GM12878 (cell line): ENCODE results near the gene CIB2. TPM values are rescaled to one million over a fixed set of nuclear protein-coding genes. Genes with fewer than 3 reads are reported as not detected.

ENCODE experiments used
- BCL11A ChIP-seq: IDR thresholded peaks from 2 replicates; pipeline ENCODE4 v1.6.1; 2011; ENCODE audit warnings: low read depth, low read length
- BHLHE40 ChIP-seq, 2 experiments: fragments of 450-650 bp in 1 of 2; IDR thresholded peaks; 2 replicates each; pipeline ENCODE4 v1.6.1; 2011 to 2017; ENCODE audit warnings: low read depth in 2 of 2, borderline replicate concordance in 1 of 2, improper control_type of control experiment in 1 of 2, low read length in 1 of 2, mild to moderate bottlenecking in 1 of 2
- BMI1 ChIP-seq: fragments of 450-650 bp; IDR thresholded peaks from 2 replicates; pipeline ENCODE4 v1.6.1; 2016; ENCODE audit warnings: mild to moderate bottlenecking, moderate library complexity, borderline replicate concordance
- EED ChIP-seq: sonication (generic); IDR thresholded peaks from 2 replicates; pipeline ENCODE4 v1.6.1; 2016; ENCODE audit warnings: antibody characterized with exemption, low read depth
- FOS ChIP-seq: IDR thresholded peaks from 3 replicates; pipeline ENCODE4 v1.6.1; 2011; ENCODE audit warnings: borderline replicate concordance; ENCODE audit not compliant: insufficient read length; ENCODE audit errors: extremely low read depth
- FOXK2 ChIP-seq: fragments of 450-650 bp; IDR thresholded peaks from 2 replicates; pipeline ENCODE4 v1.6.1; 2017; ENCODE audit warnings: mild to moderate bottlenecking, moderate library complexity
- FOXM1 ChIP-seq: IDR thresholded peaks from 2 replicates; pipeline ENCODE4 v1.6.1; 2012; ENCODE audit warnings: low read depth, mild to moderate bottlenecking, inconsistent platforms, low read length, moderate library complexity
- IKZF2 ChIP-seq, 2 experiments: fragments of 450-650 bp; IDR thresholded peaks; 2 replicates each; pipeline ENCODE4 v1.6.1; 2017; ENCODE audit warnings: mild to moderate bottlenecking in 2 of 2, moderate library complexity in 2 of 2
- KLF5 ChIP-seq: fragments of 450-650 bp; IDR thresholded peaks from 2 replicates; pipeline ENCODE4 v1.6.1; 2014; ENCODE audit warnings: mild to moderate bottlenecking; ENCODE audit not compliant: partially characterized antibody
- MTA2 ChIP-seq: fragments of 450-650 bp; IDR thresholded peaks from 2 replicates; pipeline ENCODE4 v1.6.1; 2016; ENCODE audit warnings: low read depth, mild to moderate bottlenecking, moderate library complexity
- NBN ChIP-seq: fragments of 450-650 bp; IDR thresholded peaks from 2 replicates; pipeline ENCODE4 v1.6.1; 2016
- NFIC ChIP-seq: IDR thresholded peaks from 2 replicates; pipeline ENCODE4 v1.6.1; 2012; ENCODE audit warnings: low read depth, mild to moderate bottlenecking, inconsistent platforms, low read length, moderate library complexity
- NR2C1 ChIP-seq: fragments of 450-650 bp; IDR thresholded peaks from 2 replicates; pipeline ENCODE4 v1.6.1; 2017; ENCODE audit warnings: antibody characterized with exemption, mild to moderate bottlenecking, moderate library complexity
- POU2F2 ChIP-seq: IDR thresholded peaks from 3 replicates; pipeline ENCODE4 v1.6.1; 2011; ENCODE audit warnings: low read depth, mild to moderate bottlenecking, low read length, borderline replicate concordance
- PRDM15 ChIP-seq: fragments of 450-650 bp; formaldehyde crosslinking; IDR thresholded peaks from 2 replicates; pipeline ENCODE4 v1.4.0; 2020; ENCODE audit warnings: mild to moderate bottlenecking, moderate library complexity
- RUNX3 ChIP-seq: IDR thresholded peaks from 2 replicates; pipeline ENCODE4 v1.6.1; 2012; ENCODE audit warnings: low read length, inconsistent platforms
- SIN3A ChIP-seq: IDR thresholded peaks from 2 replicates; pipeline ENCODE4 v1.6.1; 2012; ENCODE audit warnings: low read depth, low read length, improper control_type of control experiment
- SMARCA5 ChIP-seq: fragments of 450-650 bp; IDR thresholded peaks from 2 replicates; pipeline ENCODE4 v1.6.1; 2017; ENCODE audit warnings: mild to moderate bottlenecking
- SREBF2 ChIP-seq: IDR thresholded peaks from 2 replicates; pipeline ENCODE4 v1.6.1; 2012; ENCODE audit warnings: mild to moderate bottlenecking, low read length
- SUZ12 ChIP-seq: fragments of 200-600 bp; sonication (generic); IDR thresholded peaks from one replicate; pipeline ENCODE4 v1.6.1; 2018; ENCODE audit warnings: antibody characterized with exemption, mild to moderate bottlenecking; ENCODE audit not compliant: unreplicated experiment
- ZBED1 ChIP-seq: IDR thresholded peaks from 2 replicates; pipeline ENCODE4 v1.6.1; 2016; ENCODE audit warnings: borderline replicate concordance
- ZNF622 ChIP-seq: fragments of 450-650 bp; IDR thresholded peaks from 2 replicates; pipeline ENCODE4 v1.6.1; 2017; ENCODE audit warnings: mild to moderate bottlenecking, inconsistent platforms
- ZSCAN29 ChIP-seq: fragments of 450-650 bp; IDR thresholded peaks from 2 replicates; pipeline ENCODE4 v1.6.1; 2017; ENCODE audit warnings: mild to moderate bottlenecking, moderate library complexity
- polyA plus RNA-seq, 11 experiments: library from polyadenylated mRNA; depleted of rRNA in 4 of 11; unstranded in 6 of 11; stranded (reverse) in 5 of 11; fragments of >200 nt; fragmentation: Nextera tagmentation in 4 of 11; fragmentation: Illumina TruSeq in 1 of 11; extraction: Ambion mirVana in 4 of 11; extraction: Trizol in 1 of 11; gene quantifications; 1 replicate in 1 of 11; 2 replicates in 10 of 11; pipeline versions ENCODE4 v1.2.1 to v1.2.3, GENCODE V29; 2011 to 2016; ENCODE audit warnings: inconsistent platforms in 2 of 11, missing spikeins in 2 of 11, low read depth in 1 of 11
- total RNA-seq, 4 experiments: library from RNA; depleted of rRNA in 3 of 4; stranded (reverse); fragments of >200 nt in 3 of 4; fragmentation: Illumina TruSeq in 1 of 4; extraction: Trizol in 1 of 4; gene quantifications; 2 replicates each; pipeline versions ENCODE4 v1.2.1 to v1.2.3, GENCODE V29; 2013 to 2021
- TF ChIP-seq, protein P1 (sequence below): fragments of 450-650 bp; IDR thresholded peaks from 2 replicates; pipeline ENCODE4 v1.6.1; 2014; ENCODE audit warnings: mild to moderate bottlenecking
- TF ChIP-seq, protein P2 (sequence below): fragments of 450-650 bp; IDR thresholded peaks from 2 replicates; pipeline ENCODE4 v1.6.1; 2017; ENCODE audit warnings: mild to moderate bottlenecking, low read depth, inconsistent platforms; ENCODE audit not compliant: poor library complexity, severe bottlenecking

CIB2 gene
- total and polyA plus RNA-seq, 10 of the 15 experiments (the other 5 are each of a cell fraction or from before 2014, with no cell fraction given): 0.56 to 12.1 (median 7.1) TPM

GRCh38 chr15:78065973-78066946 lies 65.0 kb downstream of the CIB2 start (continued):
- TF ChIP-seq NFIC (peak; percentile 54; the same call in 1 of the 2 replicates), SREBF2 (no peak), KLF5 (no peak), FOXK2 (no peak), ZSCAN29 (0 out of 2 replicates have a peak, but pooled peaks have one; percentile 36), EED (peak; percentile 56; the same call in 1 of the 2 replicates), BCL11A (peak; percentile 47; the same call in 1 of the 2 replicates), NR2C1 (no peak), POU2F2 (peak; percentile 79; the same call in 1 of the 3 replicates), SIN3A (no peak), ZBED1 (0 out of 2 replicates have a peak, but pooled peaks have one; percentile 25), SUZ12 (no peak), PRDM15 (CRISPR knock-in tag) (no peak), IKZF2 (IDR thresholded peaks at IDR 0.05) (peak; percentile 29 to 60), BHLHE40 (IDR thresholded peaks at IDR 0.05; ENCODE audit: borderline replicate concordance in 1 of 2, low read depth in 2 of 2, low read length in 1 of 2) (peak in 1 of 2 experiments; percentile 22; a peak in 1 of 4 replicates), BMI1 (no peak), FOXM1 (0 out of 2 replicates have a peak, but pooled peaks have one; percentile 10), FOS (no peak), ZNF622 (no peak), NBN (0 out of 2 replicates have a peak, but pooled peaks have one; percentile 66), MTA2 (peak; percentile 49; the same call in 1 of the 2 replicates), RUNX3 (peak; percentile 97), SMARCA5 (0 out of 2 replicates have a peak, but pooled peaks have one; percentile 10)
- TF ChIP-seq, protein P1, sequence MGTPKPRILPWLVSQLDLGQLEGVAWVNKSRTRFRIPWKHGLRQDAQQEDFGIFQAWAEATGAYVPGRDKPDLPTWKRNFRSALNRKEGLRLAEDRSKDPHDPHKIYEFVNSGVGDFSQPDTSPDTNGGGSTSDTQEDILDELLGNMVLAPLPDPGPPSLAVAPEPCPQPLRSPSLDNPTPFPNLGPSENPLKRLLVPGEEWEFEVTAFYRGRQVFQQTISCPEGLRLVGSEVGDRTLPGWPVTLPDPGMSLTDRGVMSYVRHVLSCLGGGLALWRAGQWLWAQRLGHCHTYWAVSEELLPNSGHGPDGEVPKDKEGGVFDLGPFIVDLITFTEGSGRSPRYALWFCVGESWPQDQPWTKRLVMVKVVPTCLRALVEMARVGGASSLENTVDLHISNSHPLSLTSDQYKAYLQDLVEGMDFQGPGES: no peak
- TF ChIP-seq, protein P2, sequence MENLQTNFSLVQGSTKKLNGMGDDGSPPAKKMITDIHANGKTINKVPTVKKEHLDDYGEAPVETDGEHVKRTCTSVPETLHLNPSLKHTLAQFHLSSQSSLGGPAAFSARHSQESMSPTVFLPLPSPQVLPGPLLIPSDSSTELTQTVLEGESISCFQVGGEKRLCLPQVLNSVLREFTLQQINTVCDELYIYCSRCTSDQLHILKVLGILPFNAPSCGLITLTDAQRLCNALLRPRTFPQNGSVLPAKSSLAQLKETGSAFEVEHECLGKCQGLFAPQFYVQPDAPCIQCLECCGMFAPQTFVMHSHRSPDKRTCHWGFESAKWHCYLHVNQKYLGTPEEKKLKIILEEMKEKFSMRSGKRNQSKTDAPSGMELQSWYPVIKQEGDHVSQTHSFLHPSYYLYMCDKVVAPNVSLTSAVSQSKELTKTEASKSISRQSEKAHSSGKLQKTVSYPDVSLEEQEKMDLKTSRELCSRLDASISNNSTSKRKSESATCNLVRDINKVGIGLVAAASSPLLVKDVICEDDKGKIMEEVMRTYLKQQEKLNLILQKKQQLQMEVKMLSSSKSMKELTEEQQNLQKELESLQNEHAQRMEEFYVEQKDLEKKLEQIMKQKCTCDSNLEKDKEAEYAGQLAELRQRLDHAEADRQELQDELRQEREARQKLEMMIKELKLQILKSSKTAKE: peak; percentile 18
